Stimulated activated CD4-positive, alpha-beta T cell treated with anti-CD3 and anti-CD28 coated beads, Interleukin-4, amount 100 ng/mL, for 48 hours (primary cell): ENCODE data around the gene PABPC1L2B.
"Not testable (repeated sequence)": the region's sequence is repeated elsewhere in the genome, so short reads cannot be mapped to it uniquely, and the experiment has no call there.

Experiments used
- DNase-seq, 2 donors: peaks; one replicate each; pipeline ENCODE4 v3.0.0-alpha.2; 2020; ENCODE audit warnings: low read depth in 2 of 2

Gene PABPC1L2B

GRCh38 chrX:73002733-73003132 is at the start of gene PABPC1L2B:
PABPC1L2B (plus strand) TSS chrX:73002939; CDS start chrX:73003643, 704 bp downstream.
- DNase-seq, result not testable (repeated sequence)

GRCh38 chrX:72959971-72960370 is 42.8 kb upstream of the PABPC1L2B start:
- not testable (repeated sequence) for DNase-seq

DNA sequence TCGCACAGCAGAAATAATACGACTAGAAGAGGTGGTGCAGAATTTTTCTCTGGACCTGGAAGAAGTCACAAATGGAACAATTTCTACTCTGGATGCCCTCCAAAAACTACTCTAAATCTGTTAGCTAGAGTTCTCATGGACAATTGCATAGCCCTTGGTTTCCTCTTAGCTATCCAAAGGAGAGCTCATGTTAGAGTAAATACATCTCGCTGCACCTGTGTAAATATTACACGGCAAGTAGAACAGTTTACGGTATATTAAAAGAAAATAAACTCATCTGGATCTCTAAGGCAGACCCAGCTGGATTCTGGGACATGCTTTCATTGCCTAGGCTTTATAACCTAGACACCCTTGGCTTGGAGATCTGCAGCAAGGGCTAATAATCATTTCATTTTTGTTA is 30.9 kb upstream of the PABPC1L2B start:
- DNase-seq, result not testable (repeated sequence)

- DNase-seq, result not testable (repeated sequence)
Measured at GRCh38 chrX:72974885-72975284, 27.9 kb upstream of the PABPC1L2B start.

DNA sequence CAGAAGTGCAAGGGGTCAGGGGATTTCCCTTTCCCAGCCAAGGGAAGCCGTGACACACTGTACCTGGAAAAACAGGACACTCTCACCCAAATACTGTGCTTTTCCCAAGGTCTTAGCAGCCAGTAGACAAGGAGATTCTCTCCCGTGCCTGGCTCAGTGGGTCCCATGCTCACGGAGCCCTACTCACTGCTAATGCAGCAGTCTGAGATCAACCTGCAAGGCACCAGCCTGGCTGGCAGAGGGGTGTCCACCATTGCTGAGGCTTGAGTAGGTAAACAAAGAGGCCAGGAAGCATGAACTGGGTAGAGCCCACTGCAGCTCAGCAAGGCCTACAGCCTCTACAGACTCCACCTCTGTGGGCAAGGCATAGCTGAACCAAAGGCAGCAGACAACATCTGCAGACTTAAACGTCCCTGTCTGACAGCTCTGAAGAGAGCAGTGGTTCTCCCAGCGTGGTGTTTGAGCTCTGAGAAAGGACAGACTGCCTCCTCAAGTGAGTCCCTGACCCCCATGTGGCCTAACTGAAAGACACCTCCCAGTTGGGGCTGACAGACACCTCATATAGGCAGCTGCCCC is 21.8 kb upstream of the PABPC1L2B start:
- DNase-seq, result not testable (repeated sequence)

- DNase-seq, result not testable (repeated sequence)
Measured at GRCh38 chrX:73004032-73004431, 1.3 kb downstream of the PABPC1L2B start.

DNA sequence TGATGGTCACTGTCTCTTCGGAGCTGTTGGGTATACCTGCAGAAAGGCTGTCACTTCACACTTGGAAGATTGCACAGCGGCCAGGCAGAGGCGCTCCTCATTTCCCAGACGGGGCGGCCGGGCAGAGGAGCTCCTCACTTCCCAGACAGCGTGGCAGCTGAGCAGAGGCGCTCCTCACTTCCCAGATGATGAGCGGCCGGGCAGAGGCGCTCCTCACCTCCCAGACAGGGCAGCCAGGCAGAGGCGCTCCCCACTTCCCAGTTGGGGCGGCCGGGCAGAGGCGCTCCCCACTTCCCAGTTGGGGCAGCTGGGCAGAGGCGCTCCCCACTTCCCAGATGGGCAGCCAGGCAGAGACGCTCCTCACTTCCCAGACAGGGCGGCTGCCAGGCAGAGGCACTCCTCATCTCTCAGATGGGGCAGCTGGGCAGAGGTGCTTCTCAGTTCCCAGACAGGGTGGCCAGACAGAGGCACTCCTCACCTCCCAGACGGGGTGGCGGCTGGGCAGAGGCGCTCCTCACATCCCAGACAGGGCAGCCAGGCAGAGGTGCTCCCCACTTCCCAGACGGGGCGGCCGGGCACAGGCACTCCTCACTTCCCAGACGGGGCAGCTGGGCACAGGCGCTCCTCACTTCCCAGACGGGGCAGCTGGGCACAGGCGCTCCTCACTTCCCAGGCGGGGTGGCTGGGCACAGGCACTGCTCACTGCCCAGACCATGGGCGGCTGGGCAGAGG is 18.8 kb downstream of the PABPC1L2B start:
- DNase-seq, result no peak

- not testable (repeated sequence) for DNase-seq
Measured at GRCh38 chrX:73022093-73022445, 19.3 kb downstream of the PABPC1L2B start.

DNA sequence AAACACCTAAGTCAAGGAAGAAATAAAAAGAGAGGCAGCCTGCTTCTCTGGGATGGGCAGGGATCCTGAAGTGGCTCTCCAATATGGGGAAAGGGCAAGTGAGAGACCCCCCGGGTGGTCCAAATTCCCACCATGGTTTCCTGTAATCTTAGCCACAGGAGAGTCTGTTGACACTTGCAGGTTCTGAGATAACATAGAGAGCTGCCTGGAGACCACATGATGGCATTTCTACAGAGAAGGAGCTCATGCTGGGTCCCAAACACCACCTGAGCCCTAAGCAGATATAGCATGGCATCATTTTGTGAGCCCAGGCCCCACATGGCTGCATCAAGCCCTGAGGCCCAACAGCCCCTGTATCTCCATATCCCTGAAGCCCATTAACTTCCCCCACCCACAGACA is 26.1 kb downstream of the PABPC1L2B start:
- DNase-seq, result no peak
